Activated naive CD8-positive, alpha-beta T cell treated with anti-CD3 and anti-CD28 coated beads, Interleukin-2, amount 50 U/mL, for 24 hours (primary cell): ENCODE measurements around the gene MAZ.
"Not testable (repeated sequence)": the region's sequence is repeated elsewhere in the genome, so short reads cannot be mapped to it uniquely, and the experiment has no call there.

ENCODE experiments used
- ATAC-seq: fragments of 150-1000 bp; cut with Tn5 transposase; one replicate; pipeline ENCODE4 v1.10.0; 2021
- DNase-seq: peaks from one replicate; pipeline ENCODE4 v3.0.0; 2021
- H3K27ac Mint-ChIP-seq: one replicate; pipeline ENCODE4 v1.8.0; 2021; ENCODE audit warnings: mild to moderate bottlenecking, mixed read lengths
- H3K27me3 Mint-ChIP-seq: one replicate; pipeline ENCODE4 v1.8.0; 2021; ENCODE audit warnings: mixed read lengths
- H3K36me3 Mint-ChIP-seq: one replicate; pipeline ENCODE4 v1.8.0; 2021; ENCODE audit warnings: low read depth, mixed read lengths
- H3K4me1 Mint-ChIP-seq: one replicate; pipeline ENCODE4 v1.8.0; 2021; ENCODE audit warnings: mixed read lengths
- H3K4me3 Mint-ChIP-seq: one replicate; pipeline ENCODE4 v1.8.0; 2021; ENCODE audit warnings: mild to moderate bottlenecking, moderate library complexity, mixed read lengths
- H3K9me3 Mint-ChIP-seq: one replicate; pipeline ENCODE4 v1.8.0; 2021; ENCODE audit warnings: mixed read lengths

MAZ gene

GRCh38 chr16:29820271-29820701 is 14.0 kb downstream of the MAZ start, which contains the start of gene MVP:
TSS of gene MVP (plus strand) at chr16:29820462. CDS start at chr16:29830550, 10,088 bp downstream.
- H3K4me1 Mint-ChIP-seq: peaks cover 83% of the 10 kb centered on the region
- peak within 1 kb of the TSS; percentile 87 for H3K4me3 Mint-ChIP-seq
- H3K27ac Mint-ChIP-seq: peak within 1 kb of the TSS; percentile 93
- no peaks in the 10 kb centered on the region for H3K9me3 Mint-ChIP-seq
- peak; percentile 54 for DNase-seq
- H3K27me3 Mint-ChIP-seq: peaks cover 4% of the 10 kb centered on the region
- no peak for ATAC-seq
- peaks cover 24% of the 10 kb centered on the region for H3K36me3 Mint-ChIP-seq

- Mint-ChIP-seq H3K4me1 (peaks cover 83% of the 10 kb centered on the region), H3K4me3 (peak overlapping the region; percentile 87), H3K36me3 (peaks cover 20% of the 10 kb centered on the region), H3K9me3 (no peaks in the 10 kb centered on the region), H3K27me3 (no peaks in the 10 kb centered on the region), H3K27ac (peak overlapping the region; percentile 93)
- ATAC-seq: peak; percentile 20
- peak; percentile 62 for DNase-seq
These were observed 14.7 kb downstream of the MAZ start for GRCh38 chr16:29820730-29821642.

GRCh38 chr16:29821643-29822115 is 15.3 kb downstream of the MAZ start:
- DNase-seq (no peak), ATAC-seq (no peak)
- Mint-ChIP-seq H3K27ac (peak overlapping the region; percentile 93), H3K4me3 (peak overlapping the region; percentile 87), H3K36me3 (peaks cover 20% of the 10 kb centered on the region), H3K27me3 (no peaks in the 10 kb centered on the region), H3K9me3 (no peaks in the 10 kb centered on the region), H3K4me1 (peaks cover 90% of the 10 kb centered on the region)

- Mint-ChIP-seq H3K27me3 (no peaks in the 10 kb centered on the region), H3K36me3 (peaks cover 1% of the 10 kb centered on the region), H3K4me1 (peaks cover 90% of the 10 kb centered on the region), H3K4me3 (peak overlapping the region; percentile 54), H3K27ac (peak overlapping the region; percentile 93), H3K9me3 (no peaks in the 10 kb centered on the region)
- DNase-seq (no peak), ATAC-seq (no peak)
These were observed 18.3 kb downstream of the MAZ start for GRCh38 chr16:29824589-29825144.

GRCh38 chr16:29825145-29826044 is 19.1 kb downstream of the MAZ start:
- peak overlapping the region; percentile 54 for H3K4me3 Mint-ChIP-seq
- ATAC-seq: peak; percentile 64

GRCh38 chr16:29826342-29826695 is 20.0 kb downstream of the MAZ start:
- DNase-seq (no peak), ATAC-seq (no peak)
- no peaks in the 10 kb centered on the region for H3K9me3 Mint-ChIP-seq
- peak overlapping the region; percentile 88 for H3K27ac Mint-ChIP-seq
- peak overlapping the region; percentile 61 for H3K4me3 Mint-ChIP-seq
- H3K36me3 Mint-ChIP-seq: no peaks in the 10 kb centered on the region
- H3K4me1 Mint-ChIP-seq: peaks cover 79% of the 10 kb centered on the region
- no peaks in the 10 kb centered on the region for H3K27me3 Mint-ChIP-seq

More at GRCh38 chr16:29825145-29826044, 19.1 kb downstream of the MAZ start:
- no peaks in the 10 kb centered on the region for H3K27me3 Mint-ChIP-seq
- peak; percentile 59 for DNase-seq
- peaks cover 86% of the 10 kb centered on the region for H3K4me1 Mint-ChIP-seq
- peak overlapping the region; percentile 93 for H3K27ac Mint-ChIP-seq
- H3K36me3 Mint-ChIP-seq: no peaks in the 10 kb centered on the region
- no peaks in the 10 kb centered on the region for H3K9me3 Mint-ChIP-seq

GRCh38 chr16:29830774-29831173 is 24.4 kb downstream of the MAZ start:
- Mint-ChIP-seq H3K9me3 (no peaks in the 10 kb centered on the region), H3K27me3 (no peaks in the 10 kb centered on the region)

GRCh38 chr16:29831490-29831889 is 25.2 kb downstream of the MAZ start:
- H3K27me3 Mint-ChIP-seq: no peaks in the 10 kb centered on the region
- no peak overlapping the region for H3K4me3 Mint-ChIP-seq
- H3K36me3 Mint-ChIP-seq: peaks cover 7% of the 10 kb centered on the region
- ATAC-seq (no peak), DNase-seq (no peak)
- H3K27ac Mint-ChIP-seq: no peak overlapping the region
- H3K4me1 Mint-ChIP-seq: peaks cover 38% of the 10 kb centered on the region
- no peaks in the 10 kb centered on the region for H3K9me3 Mint-ChIP-seq

More at GRCh38 chr16:29830774-29831173, 24.4 kb downstream of the MAZ start:
- peaks cover 7% of the 10 kb centered on the region for H3K36me3 Mint-ChIP-seq
- DNase-seq (no peak), ATAC-seq (no peak)
- peaks cover 45% of the 10 kb centered on the region for H3K4me1 Mint-ChIP-seq
- H3K4me3 Mint-ChIP-seq: no peak overlapping the region
- no peak overlapping the region for H3K27ac Mint-ChIP-seq

- ATAC-seq, H3K4me3 Mint-ChIP-seq, H3K9me3 Mint-ChIP-seq, DNase-seq, H3K36me3 Mint-ChIP-seq, H3K27me3 Mint-ChIP-seq: not testable (repeated sequence)
- Mint-ChIP-seq H3K27ac (peak overlapping the region; percentile 52), H3K4me1 (peaks cover 21% of the 10 kb centered on the region)
These were observed 26.9 kb downstream of the MAZ start for GRCh38 chr16:29833219-29833618.

GRCh38 chr16:29834079-29834478 is 27.8 kb downstream of the MAZ start:
- Mint-ChIP-seq H3K4me3 (peak overlapping the region; percentile 4), H3K27me3 (no peaks in the 10 kb centered on the region), H3K27ac (peak overlapping the region; percentile 85), H3K9me3 (no peaks in the 10 kb centered on the region), H3K36me3 (peaks cover 10% of the 10 kb centered on the region), H3K4me1 (peaks cover 16% of the 10 kb centered on the region)
- DNase-seq (peak; percentile 23), ATAC-seq (no peak)

GRCh38 chr16:29835926-29836325 is 29.6 kb downstream of the MAZ start:
- DNase-seq: no peak
- peak overlapping the region; percentile 37 for H3K27ac Mint-ChIP-seq
- peaks cover 11% of the 10 kb centered on the region for H3K4me1 Mint-ChIP-seq
- peaks cover 10% of the 10 kb centered on the region for H3K36me3 Mint-ChIP-seq
- H3K4me3 Mint-ChIP-seq: no peak overlapping the region
- no peaks in the 10 kb centered on the region for H3K9me3 Mint-ChIP-seq
- H3K27me3 Mint-ChIP-seq: no peaks in the 10 kb centered on the region
- ATAC-seq: no peak

- ATAC-seq (no peak), DNase-seq (no peak)
- H3K36me3 Mint-ChIP-seq: peaks cover 10% of the 10 kb centered on the region
These were observed 30.3 kb downstream of the MAZ start for GRCh38 chr16:29836623-29837022.

GRCh38 chr16:29837841-29838240 is 31.5 kb downstream of the MAZ start:
- H3K27ac Mint-ChIP-seq: no peak overlapping the region
- peaks cover 11% of the 10 kb centered on the region for H3K4me1 Mint-ChIP-seq
- no peak for DNase-seq
- peaks cover 7% of the 10 kb centered on the region for H3K36me3 Mint-ChIP-seq
- no peak for ATAC-seq
- no peaks in the 10 kb centered on the region for H3K27me3 Mint-ChIP-seq
- H3K9me3 Mint-ChIP-seq: no peaks in the 10 kb centered on the region
- no peak overlapping the region for H3K4me3 Mint-ChIP-seq

More at GRCh38 chr16:29836623-29837022, 30.3 kb downstream of the MAZ start:
- Mint-ChIP-seq H3K27ac (no peak overlapping the region), H3K27me3 (no peaks in the 10 kb centered on the region), H3K4me1 (peaks cover 11% of the 10 kb centered on the region), H3K9me3 (no peaks in the 10 kb centered on the region), H3K4me3 (no peak overlapping the region)

- DNase-seq (no peak), ATAC-seq (no peak)
- no peaks in the 10 kb centered on the region for H3K9me3 Mint-ChIP-seq
- H3K27me3 Mint-ChIP-seq: no peaks in the 10 kb centered on the region
- no peak overlapping the region for H3K4me3 Mint-ChIP-seq
- H3K36me3 Mint-ChIP-seq: peaks cover 3% of the 10 kb centered on the region
- H3K4me1 Mint-ChIP-seq: no peaks in the 10 kb centered on the region
- no peak overlapping the region for H3K27ac Mint-ChIP-seq
These were observed 33.5 kb downstream of the MAZ start for GRCh38 chr16:29839822-29840221.
